H9 (cell line): ENCODE measurements around the gene OR52B6. TPM values are rescaled to one million over a fixed set of nuclear protein-coding genes. Genes with fewer than 3 reads are reported as not detected.

Experiments used
- DNase-seq: peaks from one replicate; pipeline ENCODE4 v3.0.0-alpha.2; 2017
- H2AFZ ChIP-seq: one replicate; pipeline ENCODE4 v1.6.1; 2013; ENCODE audit warnings: mild to moderate bottlenecking, low read length, control low read depth, moderate library complexity
- H2AK5ac ChIP-seq: 2 replicates; pipeline ENCODE4 v1.6.1; 2013; ENCODE audit warnings: low read length, control low read depth, mixed read lengths; ENCODE audit not compliant: insufficient read length
- H2BK120ac ChIP-seq: one replicate; pipeline ENCODE4 v1.6.1; 2013; ENCODE audit warnings: low read depth, mild to moderate bottlenecking, low read length, control low read depth, inconsistent platforms; ENCODE audit not compliant: poor library complexity, severe bottlenecking
- H2BK12ac ChIP-seq: 2 replicates; pipeline ENCODE4 v1.6.1; 2013; ENCODE audit warnings: low read length, control low read depth, mixed read lengths, low read depth; ENCODE audit not compliant: insufficient read length
- H2BK15ac ChIP-seq: 2 replicates; pipeline ENCODE4 v1.6.1; 2013; ENCODE audit warnings: low read depth, low read length, control low read depth
- H2BK20ac ChIP-seq: one replicate; pipeline ENCODE4 v1.6.1; 2013; ENCODE audit warnings: low read depth, mild to moderate bottlenecking, low read length, control low read depth, inconsistent platforms; ENCODE audit not compliant: poor library complexity, severe bottlenecking
- H2BK5ac ChIP-seq: 2 replicates; pipeline ENCODE4 v1.6.1; 2013; ENCODE audit warnings: low read length, control low read depth, mixed read lengths; ENCODE audit not compliant: insufficient read length
- H3K14ac ChIP-seq: 2 replicates; pipeline ENCODE4 v1.6.1; 2013; ENCODE audit warnings: low read length, control low read depth; ENCODE audit not compliant: insufficient read depth
- H3K18ac ChIP-seq: 2 replicates; pipeline ENCODE4 v1.6.1; 2013; ENCODE audit warnings: low read depth, mild to moderate bottlenecking, mixed read lengths, low read length, control low read depth; ENCODE audit not compliant: insufficient read length
- H3K23ac ChIP-seq: 2 replicates; pipeline ENCODE4 v1.6.1; 2013; ENCODE audit warnings: low read length, control low read depth, mixed read lengths, low read depth; ENCODE audit not compliant: insufficient read length
- H3K23me2 ChIP-seq: 2 replicates; pipeline ENCODE4 v1.6.1; 2013; ENCODE audit warnings: low read depth, mild to moderate bottlenecking, mixed read lengths, low read length, control low read depth; ENCODE audit not compliant: insufficient read length, poor library complexity, severe bottlenecking
- H3K27ac ChIP-seq: 2 replicates; pipeline ENCODE4 v1.5.1; 2013; ENCODE audit warnings: low read length, control low read depth, mixed read lengths, low read depth; ENCODE audit not compliant: insufficient read length
- H3K27me3 ChIP-seq: 2 replicates; pipeline ENCODE4 v1.6.1; 2013; ENCODE audit warnings: low read length, control low read depth, inconsistent platforms; ENCODE audit not compliant: insufficient read depth
- H3K4ac ChIP-seq: 2 replicates; pipeline ENCODE4 v1.6.1; 2013; ENCODE audit warnings: low read depth, mild to moderate bottlenecking, control low read depth, inconsistent platforms, low read length, moderate library complexity
- H3K4me1 ChIP-seq: 2 replicates; pipeline ENCODE4 v1.6.1; 2013; ENCODE audit warnings: low read length, control low read depth, inconsistent platforms; ENCODE audit not compliant: insufficient read depth
- H3K4me2 ChIP-seq: 2 replicates; pipeline ENCODE4 v1.6.1; 2013; ENCODE audit warnings: low read length, control low read depth, mixed read lengths; ENCODE audit not compliant: insufficient read length, insufficient read depth
- H3K56ac ChIP-seq: 2 replicates; pipeline ENCODE4 v1.6.1; 2013; ENCODE audit warnings: low read depth, mild to moderate bottlenecking, mixed read lengths, low read length, control low read depth; ENCODE audit not compliant: insufficient read length
- H3K79me1 ChIP-seq: 2 replicates; pipeline ENCODE4 v1.6.1; 2013; ENCODE audit warnings: low read depth, mild to moderate bottlenecking, moderate library complexity, low read length, control low read depth, inconsistent platforms; ENCODE audit not compliant: insufficient read depth, poor library complexity, severe bottlenecking
- H3K79me2 ChIP-seq: 2 replicates; pipeline ENCODE4 v1.6.1; 2013; ENCODE audit warnings: low read length, control low read depth, inconsistent platforms; ENCODE audit not compliant: insufficient read depth
- H3K9ac ChIP-seq: 2 replicates; pipeline ENCODE4 v1.6.1; 2013; ENCODE audit warnings: low read length, control low read depth, mixed read lengths; ENCODE audit not compliant: insufficient read length; ENCODE audit errors: extremely low read depth
- H3K9me3 ChIP-seq: one replicate; pipeline ENCODE4 v1.6.1; 2013; ENCODE audit warnings: low read depth, low read length, inconsistent platforms; ENCODE audit not compliant: control insufficient read depth
- H3T11ph ChIP-seq: one replicate; pipeline ENCODE4 v1.6.1; 2013; ENCODE audit warnings: mild to moderate bottlenecking, low read length, control low read depth, inconsistent platforms
- H4K20me1 ChIP-seq: one replicate; pipeline ENCODE4 v1.6.1; 2013; ENCODE audit not compliant: control insufficient read depth, insufficient read length, insufficient read depth
- H4K5ac ChIP-seq: 2 replicates; pipeline ENCODE4 v1.6.1; 2013; ENCODE audit warnings: low read depth, mild to moderate bottlenecking, mixed read lengths, low read length, control low read depth; ENCODE audit not compliant: insufficient read length
- H4K8ac ChIP-seq: replicated peaks from 2 replicates; pipeline ENCODE4 v1.6.1; 2013; ENCODE audit warnings: low read length, control low read depth, mixed read lengths, low read depth; ENCODE audit not compliant: insufficient read length
- H4K91ac ChIP-seq: 2 replicates; pipeline ENCODE4 v1.6.1; 2013; ENCODE audit warnings: low read depth, mild to moderate bottlenecking, moderate library complexity, mixed read lengths, low read length, control low read depth; ENCODE audit not compliant: insufficient read length
- H3K27ac Mint-ChIP-seq, 3 experiments: 2 replicates in 2 of 3; 3 replicates in 1 of 3; pipeline ENCODE4 v1.8.0; 2020 to 2021; ENCODE audit warnings: mixed read lengths in 3 of 3, mild to moderate bottlenecking in 1 of 3, moderate library complexity in 1 of 3
- H3K27me3 Mint-ChIP-seq: 2 replicates; pipeline ENCODE4 v1.8.0; 2021; ENCODE audit warnings: low read depth, mild to moderate bottlenecking, moderate library complexity, mixed read lengths
- H3K36me3 Mint-ChIP-seq, 3 experiments: 2 replicates in 2 of 3; 3 replicates in 1 of 3; pipeline ENCODE4 v1.8.0; 2020 to 2021; ENCODE audit warnings: low read depth in 3 of 3, mixed read lengths in 3 of 3; ENCODE audit not compliant: insufficient read depth in 1 of 3
- H3K4me1 Mint-ChIP-seq, 2 experiments: 2 replicates each; pipeline ENCODE4 v1.8.0; 2020; ENCODE audit warnings: mixed read lengths in 2 of 2
- H3K4me3 Mint-ChIP-seq, 2 experiments: 2 replicates in 1 of 2; 3 replicates in 1 of 2; pipeline ENCODE4 v1.8.0; 2020 to 2021; ENCODE audit warnings: mild to moderate bottlenecking in 2 of 2, mixed read lengths in 2 of 2, moderate library complexity in 1 of 2
- H3K9me3 Mint-ChIP-seq, 2 experiments: 2 replicates in 1 of 2; 3 replicates in 1 of 2; pipeline ENCODE4 v1.8.0; 2020; ENCODE audit warnings: mild to moderate bottlenecking in 2 of 2, mixed read lengths in 2 of 2, moderate library complexity in 1 of 2
- WGBS: extraction: QIAGEN DNeasy Blood & Tissue Kit; methylation state at CpG from one replicate; pipeline ENCODE4 v1.1.7; 2013; ENCODE audit warnings: missing lambda C conversion rate, low lambda C conversion rate, mixed read lengths; ENCODE audit not compliant: insufficient read length; ENCODE audit errors: extremely low coverage; 5-methylcytosine and 5-hydroxymethylcytosine counted together
- total RNA-seq: library from RNA; stranded (reverse); gene quantifications from 2 replicates; pipeline ENCODE4 v1.2.1, GENCODE V29; 2021
- TF ChIP-seq, protein P1 (sequence below): fragments of 200-600 bp; sonication (generic); conservative IDR thresholded peaks from 3 replicates; pipeline ENCODE4 v1.8.0; 2021; ENCODE audit warnings: antibody characterized with exemption, mild to moderate bottlenecking

Gene OR52B6
- total RNA-seq, 1 experiment from 2014 or later = not detected

DNA sequence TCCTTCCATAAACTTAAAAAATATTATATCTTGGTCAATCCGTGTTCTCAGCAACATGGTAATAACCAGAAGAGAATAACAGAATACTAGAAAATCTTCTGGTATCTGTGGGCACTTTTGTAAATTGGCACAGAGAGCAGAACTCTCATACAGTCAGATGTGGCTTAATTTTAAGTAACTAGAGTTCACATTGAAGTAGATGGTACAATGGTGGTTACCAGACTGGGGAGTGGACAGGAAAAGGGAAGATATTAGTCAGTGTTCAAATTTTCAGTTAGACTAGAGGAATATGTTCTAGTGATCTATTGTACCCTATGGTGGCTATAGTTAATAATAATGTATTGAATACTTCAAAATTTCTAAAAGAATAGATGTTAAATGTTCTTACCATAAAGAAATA is 39.2 kb upstream of the OR52B6 start:
- H3K9ac ChIP-seq = no peak overlapping the region
- no peak overlapping the region for H3K27ac ChIP-seq
- H3K23ac ChIP-seq = no peak overlapping the region
- WGBS = no CpG with 5 or more reads among the region's 1 CpG
- H3K79me2 ChIP-seq = no peaks in the 10 kb centered on the region
- H3K4ac ChIP-seq = no peak overlapping the region
- no peak overlapping the region for H4K91ac ChIP-seq
- H4K5ac ChIP-seq = no peak overlapping the region
- no peak overlapping the region for H2BK20ac ChIP-seq
- Mint-ChIP-seq H3K27ac (no peak overlapping the region), H3K36me3 (peaks cover 0 to 6% (median 0%) of the 10 kb centered on the region in 3 experiments; a peak in 2 of 7 replicates), H3K9me3 (peaks cover 6% of the 10 kb centered on the region in 2 experiments; a peak in 2 of 5 replicates), H3K4me3 (no peak overlapping the region), H3K27me3 (no peaks in the 10 kb centered on the region), H3K4me1 (no peaks in the 10 kb centered on the region)
- no peaks in the 10 kb centered on the region for H3K79me1 ChIP-seq
- no peak overlapping the region for H3K18ac ChIP-seq
- H2BK5ac ChIP-seq = no peak overlapping the region
- H2BK120ac ChIP-seq = no peak overlapping the region
- no peak overlapping the region for H2BK15ac ChIP-seq
- H4K8ac ChIP-seq = no peak overlapping the region
- H3K23me2 ChIP-seq = no peaks in the 10 kb centered on the region
- H2AFZ ChIP-seq = no peak overlapping the region
- no peaks in the 10 kb centered on the region for H3K27me3 ChIP-seq
- no peak overlapping the region for H3T11ph ChIP-seq
- H3K14ac ChIP-seq = no peak overlapping the region
- no peak overlapping the region for H2BK12ac ChIP-seq
- no peak overlapping the region for H2AK5ac ChIP-seq
- H4K20me1 ChIP-seq = no peaks in the 10 kb centered on the region
- H3K56ac ChIP-seq = no peak overlapping the region
- no peak for DNase-seq
- TF ChIP-seq, protein P1, sequence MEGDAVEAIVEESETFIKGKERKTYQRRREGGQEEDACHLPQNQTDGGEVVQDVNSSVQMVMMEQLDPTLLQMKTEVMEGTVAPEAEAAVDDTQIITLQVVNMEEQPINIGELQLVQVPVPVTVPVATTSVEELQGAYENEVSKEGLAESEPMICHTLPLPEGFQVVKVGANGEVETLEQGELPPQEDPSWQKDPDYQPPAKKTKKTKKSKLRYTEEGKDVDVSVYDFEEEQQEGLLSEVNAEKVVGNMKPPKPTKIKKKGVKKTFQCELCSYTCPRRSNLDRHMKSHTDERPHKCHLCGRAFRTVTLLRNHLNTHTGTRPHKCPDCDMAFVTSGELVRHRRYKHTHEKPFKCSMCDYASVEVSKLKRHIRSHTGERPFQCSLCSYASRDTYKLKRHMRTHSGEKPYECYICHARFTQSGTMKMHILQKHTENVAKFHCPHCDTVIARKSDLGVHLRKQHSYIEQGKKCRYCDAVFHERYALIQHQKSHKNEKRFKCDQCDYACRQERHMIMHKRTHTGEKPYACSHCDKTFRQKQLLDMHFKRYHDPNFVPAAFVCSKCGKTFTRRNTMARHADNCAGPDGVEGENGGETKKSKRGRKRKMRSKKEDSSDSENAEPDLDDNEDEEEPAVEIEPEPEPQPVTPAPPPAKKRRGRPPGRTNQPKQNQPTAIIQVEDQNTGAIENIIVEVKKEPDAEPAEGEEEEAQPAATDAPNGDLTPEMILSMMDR = no peak
- H3K4me2 ChIP-seq = no peak overlapping the region
- H3K4me1 ChIP-seq = no peaks in the 10 kb centered on the region
- no peaks in the 10 kb centered on the region for H3K9me3 ChIP-seq
